ENCODE data around the gene BMS1. TPM values are rescaled to one million over a fixed set of nuclear protein-coding genes. Genes with fewer than 3 reads are reported as not detected.

BMS1 gene
- polyA plus RNA-seq, 1 of the 3 experiments (the other 2 are of a cell fraction), result 4.9 TPM

GRCh38 chr10:42877496-42878030, 95.0 kb downstream of the BMS1 start:
- CTCF ChIA-PET, result interaction anchor here (0.6 to 2.2 kb wide), 4 partner anchors 97 to 227 kb away, joined by 3 to 6 read pairs (median 4); no protein-coding TSS in a partner anchor
- Histone ChIP-seq H3K4me1 (ENCODE audit: control insufficient read depth in 1 of 2, insufficient read depth in 2 of 2, low read depth in 1 of 2, low read length in 1 of 2) (peaks cover 0 to 63% of the 10 kb centered on the region in 2 experiments; a peak in 2 of 4 replicates), H3K27ac (ENCODE audit: low read depth in 2 of 2, low read length in 1 of 2) (peak overlapping the region in 1 of 2 experiments; percentile 58; a peak in 1 of 4 replicates), H4K20me1 (ENCODE audit: insufficient read depth) (no peaks in the 10 kb centered on the region), H3K79me2 (ENCODE audit: insufficient read depth) (no peaks in the 10 kb centered on the region), H3K9me2 (no peaks in the 10 kb centered on the region), H3K9ac (no peak overlapping the region), H3K4me2 (no peak overlapping the region), H3K4me3 (ENCODE audit: low read depth in 2 of 2, low read length in 1 of 2) (no peak overlapping the region), H3K36me3 (replicated peaks in 1 of 2; ENCODE audit: control insufficient read depth in 1 of 2, insufficient read depth in 2 of 2, low read length in 1 of 2) (no peaks in the 10 kb centered on the region), H3K27me3 (ENCODE audit: insufficient read depth) (no peaks in the 10 kb centered on the region), H3F3A (replicated peaks; ENCODE audit: insufficient read depth) (no peaks in the 10 kb centered on the region), H3K9me3 (no peaks in the 10 kb centered on the region), H2AFZ (ENCODE audit: low read depth) (no peak overlapping the region)
- POLR2A ChIA-PET, result interaction anchor here (1.0 kb wide), 1 partner anchor 93 kb away, joined by 4 read pairs; no protein-coding TSS in a partner anchor
- no CpG with 5 or more reads among the region's 4 CpGs for WGBS (ENCODE audit: low lambda C conversion rate)
- DNase-seq, result no peak
- TF ChIP-seq POLR2AphosphoS5 (IDR thresholded peaks at IDR 0.05; ENCODE audit: low read depth, low read length) (no peak), SIN3A (IDR thresholded peaks at IDR 0.05; ENCODE audit: borderline replicate concordance, low read depth, low read length) (no peak), FOXJ3 (CRISPR knock-in tag; IDR thresholded peaks at IDR 0.05) (no peak), ELF1 (IDR thresholded peaks at IDR 0.05) (no peak), FOXM1 (IDR thresholded peaks at IDR 0.05; ENCODE audit: low read depth) (no peak)

GRCh38 chr10:42878134-42878820, 95.7 kb downstream of the BMS1 start:
- Histone ChIP-seq H3K27me3 (ENCODE audit: insufficient read depth) (no peaks in the 10 kb centered on the region), H4K20me1 (ENCODE audit: insufficient read depth) (no peaks in the 10 kb centered on the region), H3K9ac (no peak overlapping the region), H3K27ac (ENCODE audit: low read depth in 2 of 2, low read length in 1 of 2) (peak overlapping the region in 1 of 2 experiments; percentile 58; a peak in 1 of 4 replicates), H3F3A (replicated peaks; ENCODE audit: insufficient read depth) (no peaks in the 10 kb centered on the region), H3K79me2 (ENCODE audit: insufficient read depth) (no peaks in the 10 kb centered on the region), H3K4me1 (ENCODE audit: control insufficient read depth in 1 of 2, insufficient read depth in 2 of 2, low read depth in 1 of 2, low read length in 1 of 2) (peaks cover 0 to 56% of the 10 kb centered on the region in 2 experiments; a peak in 2 of 4 replicates), H3K4me2 (no peak overlapping the region), H3K9me2 (no peaks in the 10 kb centered on the region), H3K36me3 (replicated peaks in 1 of 2; ENCODE audit: control insufficient read depth in 1 of 2, insufficient read depth in 2 of 2, low read length in 1 of 2) (no peaks in the 10 kb centered on the region), H2AFZ (ENCODE audit: low read depth) (no peak overlapping the region), H3K4me3 (ENCODE audit: low read depth in 2 of 2, low read length in 1 of 2) (no peak overlapping the region), H3K9me3 (no peaks in the 10 kb centered on the region)
- ChIA-PET POLR2A (interaction anchor here (1.0 kb wide), 1 partner anchor 93 kb away, joined by 4 read pairs; no protein-coding TSS in a partner anchor), CTCF (interaction anchor here (0.9 to 1.4 kb wide), 2 partner anchors 197 to 201 kb away, joined by 3 to 4 read pairs; no protein-coding TSS in a partner anchor)
- WGBS (ENCODE audit: low lambda C conversion rate), result 78% methylated on average over 7 of the region's 13 CpGs
- no peak for TF ChIP-seq ZBTB33 (IDR thresholded peaks at IDR 0.05; ENCODE audit: borderline replicate concordance, low read depth)
- TF ChIP-seq USF1 (IDR thresholded peaks at IDR 0.05; ENCODE audit: borderline replicate concordance, low read depth), result no peak
- no peak for TF ChIP-seq ELF1 (IDR thresholded peaks at IDR 0.05)
- TF ChIP-seq PBX3 (IDR thresholded peaks at IDR 0.05), result no peak
- TF ChIP-seq IRF3 (IDR thresholded peaks at IDR 0.05; ENCODE audit: low read depth, low read length), result no peak
- TF ChIP-seq USF2 (IDR thresholded peaks at IDR 0.05; ENCODE audit: borderline replicate concordance, low read depth, low read length), result no peak
- TF ChIP-seq EP300 (IDR thresholded peaks at IDR 0.05; ENCODE audit: borderline replicate concordance in 1 of 2, low read depth in 1 of 2, low read length in 1 of 2), result no peak
- no peak for DNase-seq
